ENCODE results near the gene TRPV3. TPM values are rescaled to one million over a fixed set of nuclear protein-coding genes. Genes with fewer than 3 reads are reported as not detected.

Gene TRPV3
- total and polyA plus RNA-seq, 2 of the 8 experiments (the other 6 are each of a cell fraction or from before 2014, with no cell fraction given) = 0.56 to 1.0 TPM

DNA sequence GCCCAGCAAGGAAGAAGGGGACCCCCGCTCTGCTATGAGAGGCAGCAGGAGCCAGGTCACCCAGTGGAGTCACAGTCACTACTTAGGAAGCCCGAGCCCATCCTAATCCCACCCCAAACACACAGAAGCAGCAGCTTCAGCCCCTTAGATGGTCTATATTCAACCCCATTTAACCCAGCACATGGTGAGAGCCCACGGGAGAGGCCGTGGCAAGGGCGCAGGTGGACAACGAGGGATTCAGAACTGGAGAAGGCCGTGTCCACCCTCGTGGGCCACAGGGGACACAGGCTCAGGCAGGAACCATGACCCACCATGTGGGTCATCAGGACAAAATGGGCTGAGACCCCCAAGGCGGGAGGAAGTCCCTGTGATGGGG is 1.6 kb upstream of the TRPV3 start:
- Histone ChIP-seq H2BK15ac (ENCODE audit: low read length) (no peak overlapping the region), H3K79me1 (ENCODE audit: low read depth, low read length) (no peaks in the 10 kb centered on the region), H2BK120ac (replicated peaks; ENCODE audit: low read depth, low read length) (no peak overlapping the region), H2BK20ac (ENCODE audit: low read length) (no peak overlapping the region), H3K9ac (replicated peaks in 1 of 4; ENCODE audit: extremely low read depth in 1 of 4, low read depth in 3 of 4, low read length in 3 of 4) (no peak overlapping the region), H3K4ac (replicated peaks; ENCODE audit: insufficient read length, low read depth, low read length) (no peak overlapping the region), H2BK5ac (ENCODE audit: low read depth, low read length) (no peak overlapping the region), H4K8ac (ENCODE audit: extremely low read depth, insufficient read depth, low read length) (peak overlapping the region; percentile 46; the same call in 1 of the 2 replicates), H3K4me3 (ENCODE audit: extremely low read depth in 1 of 4, insufficient read depth in 2 of 4, low read depth in 3 of 4, low read length in 4 of 4) (no peak overlapping the region), H3K27ac (ENCODE audit: low read depth, low read length) (no peak overlapping the region), H2BK12ac (ENCODE audit: low read depth, low read length) (no peak overlapping the region), H2AK5ac (ENCODE audit: low read depth, low read length) (no peak overlapping the region), H3K79me2 (ENCODE audit: control insufficient read depth in 1 of 2, insufficient read depth in 2 of 2, low read length in 2 of 2) (no peaks in the 10 kb centered on the region), H3K27me3 (replicated peaks in 1 of 4; ENCODE audit: control insufficient read depth in 3 of 4, extremely low read depth in 1 of 4, insufficient read depth in 3 of 4, low read length in 3 of 4) (no peaks in the 10 kb centered on the region), H3K18ac (ENCODE audit: extremely low read depth, low read length) (no peak overlapping the region), H3K9me3 (ENCODE audit: insufficient read depth in 2 of 2, low read depth in 1 of 2, low read length in 1 of 2) (no peaks in the 10 kb centered on the region), H3K36me3 (ENCODE audit: control insufficient read depth in 2 of 4, insufficient read depth in 4 of 4, low read length in 3 of 4) (no peaks in the 10 kb centered on the region), H4K20me1 (replicated peaks in 1 of 2; ENCODE audit: control insufficient read depth in 1 of 2, insufficient read depth in 2 of 2, low read length in 2 of 2) (no peaks in the 10 kb centered on the region), H3K56ac (replicated peaks; ENCODE audit: insufficient read length, low read depth, low read length) (no peak overlapping the region), H2AFZ (ENCODE audit: low read length) (peak overlapping the region; percentile 20; the same call in 1 of the 2 replicates), H3K4me2 (ENCODE audit: insufficient read depth in 1 of 2, low read depth in 2 of 2, low read length in 2 of 2) (no peak overlapping the region), H3K23ac (ENCODE audit: insufficient read length) (no peak overlapping the region), H3K4me1 (replicated peaks in 1 of 4; ENCODE audit: control insufficient read depth in 3 of 4, insufficient read depth in 4 of 4, low read length in 3 of 4) (peaks cover 0 to 4% (median 0%) of the 10 kb centered on the region in 4 experiments; a peak in 3 of 7 replicates), H4K91ac (replicated peaks; ENCODE audit: insufficient read length, low read length) (no peak overlapping the region), H4K5ac (ENCODE audit: insufficient read length, low read depth, low read length) (no peak overlapping the region), H3K14ac (ENCODE audit: insufficient read length) (no peak overlapping the region), H3K23me2 (ENCODE audit: low read depth, low read length) (no peaks in the 10 kb centered on the region)
- POLR2A ChIA-PET (ENCODE audit: partially characterized antibody) = no interaction called here
- WGBS, 2 experiments (ENCODE audit: extremely low coverage in 1 of 2, insufficient coverage in 1 of 2, insufficient read length in 1 of 2, insufficient replicate concordance in 2 of 2, low coverage in 1 of 2, low lambda C conversion rate in 2 of 2, missing lambda C conversion rate in 1 of 2) = 96% methylated on average over 8 of the region's 9 CpGs; no CpG with 5 or more reads in 1 of the 2 experiments
- FAIRE-seq = no peak
- CTCF ChIA-PET (ENCODE audit: partially characterized antibody) = interaction anchor here (1.5 kb wide), 1 partner anchor 88 kb away, joined by 5 read pairs; no protein-coding TSS in a partner anchor
- DNase-seq (ENCODE audit: low read depth in 1 of 2, low spot score in 2 of 2) = no peak
- TF ChIP-seq SUZ12 (IDR thresholded peaks at IDR 0.05; ENCODE audit: low read length) = no peak
- TF ChIP-seq SP2 (IDR thresholded peaks at IDR 0.05; ENCODE audit: low read length) = no peak
- TF ChIP-seq, protein P1, sequence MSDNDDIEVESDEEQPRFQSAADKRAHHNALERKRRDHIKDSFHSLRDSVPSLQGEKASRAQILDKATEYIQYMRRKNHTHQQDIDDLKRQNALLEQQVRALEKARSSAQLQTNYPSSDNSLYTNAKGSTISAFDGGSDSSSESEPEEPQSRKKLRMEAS (IDR thresholded peaks at IDR 0.05) = no peak
- no peak for TF ChIP-seq SAP30 (IDR thresholded peaks at IDR 0.05; ENCODE audit: insufficient read depth, insufficient replicate concordance, low read length)
- TF ChIP-seq TBP (IDR thresholded peaks at IDR 0.05; ENCODE audit: low read depth, low read length) = no peak
- no peak for TF ChIP-seq FOSL1 (IDR thresholded peaks at IDR 0.05; ENCODE audit: insufficient read depth, low read depth, low read length)
- TF ChIP-seq EGR1 (IDR thresholded peaks at IDR 0.05; ENCODE audit: borderline replicate concordance, low read depth, low read length) = no peak
- TF ChIP-seq ZNF274 (IDR thresholded peaks at IDR 0.05; ENCODE audit: borderline replicate concordance, extremely low read depth, low read length) = no peak
- no peak for TF ChIP-seq CHD1 (IDR thresholded peaks at IDR 0.05; ENCODE audit: low read depth, low read length)
- no peak for TF ChIP-seq PHF8 (conservative IDR thresholded peaks at IDR 0.05; ENCODE audit: low read depth, low read length)
- TF ChIP-seq EP300 (IDR thresholded peaks at IDR 0.05; ENCODE audit: borderline replicate concordance in 1 of 2, low read depth in 2 of 2, low read length in 2 of 2) = no peak
- no peak for TF ChIP-seq TAF1 (IDR thresholded peaks at IDR 0.05; ENCODE audit: low read depth, low read length)
- TF ChIP-seq JUND (IDR thresholded peaks at IDR 0.05; ENCODE audit: low read length) = no peak

Data from H1 (cell line).